Ovary (tissue), 3 donors: ENCODE results near the gene MMEL1.
A peak's percentile ranks its signal among the peaks of the same experiment; 100 is the strongest.

Experiments used
- POLR2A ChIP-seq: fragments of 450-650 bp; IDR thresholded peaks from one replicate; pipeline ENCODE4 v1.6.1; 2017; ENCODE audit warnings: antibody characterized with exemption, mild to moderate bottlenecking, moderate library complexity
- TF ChIP-seq, protein P1 (sequence below), 3 donors: fragments of 450-650 bp in 2 of 3; fragments of 200-600 bp in 1 of 3; IDR thresholded peaks; one replicate each; pipeline versions ENCODE4 v1.5.1 to v1.8.0; 2016 to 2022; ENCODE audit warnings: antibody characterized with exemption in 3 of 3, mild to moderate bottlenecking in 1 of 3
- donor health status: DM: no; HTN: no; CAD: no.

DNA sequence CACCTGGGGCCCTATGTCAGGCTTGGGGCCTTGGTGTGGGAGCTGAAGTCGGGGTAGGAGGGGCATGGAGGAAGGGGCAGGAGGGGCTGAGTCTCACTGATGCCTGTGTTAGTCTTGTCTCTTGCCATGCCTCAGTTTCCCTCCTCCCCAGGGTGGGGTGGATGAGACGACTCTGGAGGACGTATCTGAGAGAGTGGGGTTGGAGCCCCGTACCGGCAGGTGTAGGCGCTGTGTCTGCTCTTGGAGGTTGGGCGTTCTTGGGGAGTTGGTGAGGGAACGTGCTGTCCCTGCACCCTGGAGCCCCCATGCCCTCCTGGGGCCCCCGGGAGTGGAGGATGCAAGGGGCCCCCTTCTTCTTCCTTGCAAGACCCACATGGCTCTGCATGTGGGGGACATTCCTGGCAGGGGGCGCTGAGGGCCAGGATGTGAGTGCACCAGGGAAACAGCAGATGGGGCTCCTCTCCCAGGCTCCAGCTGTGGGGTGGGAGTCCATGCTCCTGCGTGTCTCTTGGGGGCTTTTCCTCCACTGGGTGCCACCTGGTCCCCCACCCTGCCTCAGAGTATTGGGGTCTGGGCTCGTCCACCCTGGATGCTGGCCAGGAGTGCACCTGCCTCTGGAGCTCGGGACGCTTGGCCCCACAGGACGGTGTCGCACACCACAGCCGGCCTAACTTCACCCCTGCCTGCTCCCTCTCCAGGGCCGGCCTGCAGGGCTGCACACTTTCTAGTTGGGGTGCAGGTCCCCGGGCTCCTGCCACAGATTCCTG is 78.0 kb downstream of the MMEL1 start:
- TF ChIP-seq, protein P1, sequence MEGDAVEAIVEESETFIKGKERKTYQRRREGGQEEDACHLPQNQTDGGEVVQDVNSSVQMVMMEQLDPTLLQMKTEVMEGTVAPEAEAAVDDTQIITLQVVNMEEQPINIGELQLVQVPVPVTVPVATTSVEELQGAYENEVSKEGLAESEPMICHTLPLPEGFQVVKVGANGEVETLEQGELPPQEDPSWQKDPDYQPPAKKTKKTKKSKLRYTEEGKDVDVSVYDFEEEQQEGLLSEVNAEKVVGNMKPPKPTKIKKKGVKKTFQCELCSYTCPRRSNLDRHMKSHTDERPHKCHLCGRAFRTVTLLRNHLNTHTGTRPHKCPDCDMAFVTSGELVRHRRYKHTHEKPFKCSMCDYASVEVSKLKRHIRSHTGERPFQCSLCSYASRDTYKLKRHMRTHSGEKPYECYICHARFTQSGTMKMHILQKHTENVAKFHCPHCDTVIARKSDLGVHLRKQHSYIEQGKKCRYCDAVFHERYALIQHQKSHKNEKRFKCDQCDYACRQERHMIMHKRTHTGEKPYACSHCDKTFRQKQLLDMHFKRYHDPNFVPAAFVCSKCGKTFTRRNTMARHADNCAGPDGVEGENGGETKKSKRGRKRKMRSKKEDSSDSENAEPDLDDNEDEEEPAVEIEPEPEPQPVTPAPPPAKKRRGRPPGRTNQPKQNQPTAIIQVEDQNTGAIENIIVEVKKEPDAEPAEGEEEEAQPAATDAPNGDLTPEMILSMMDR (IDR thresholded peaks at IDR 0.05), result peak in 1 of 3 donors; percentile 8
- TF ChIP-seq POLR2A, result no peak
